Cardiac muscle cell (in vitro differentiated cells and primary cell): Measurements from ENCODE around the gene ZNF302. TPM values are rescaled to one million over a fixed set of nuclear protein-coding genes. Genes with fewer than 3 reads are reported as not detected.
A peak's percentile ranks its signal among the peaks of the same experiment; 100 is the strongest.
"Not testable (repeated sequence)": the region's sequence is repeated elsewhere in the genome, so short reads cannot be mapped to it uniquely, and the experiment has no call there.

Source experiments
- DNase-seq, 2 donors: peaks; one replicate each; pipeline versions ENCODE4 v3.0.0 to v3.0.0-alpha.2; 2010 to 2017; ENCODE audit warnings: low read depth in 1 of 2, low spot score in 1 of 2
- H3K27ac ChIP-seq: fragments of 200-600 bp; sonication (generic); 2 replicates; pipeline ENCODE4 v1.5.1; 2016
- H3K27me3 ChIP-seq: fragments of 200-600 bp; sonication (generic); 2 replicates; pipeline ENCODE4 v1.6.0; 2016; ENCODE audit warnings: control low read depth
- H3K36me3 ChIP-seq: fragments of 200-600 bp; sonication (generic); 2 replicates; pipeline ENCODE4 v1.5.1; 2016; ENCODE audit warnings: control low read depth
- H3K4me1 ChIP-seq: fragments of 200-600 bp; sonication (generic); 2 replicates; pipeline ENCODE4 v1.8.1; 2017; ENCODE audit warnings: low read depth, mild to moderate bottlenecking, mixed run types
- H3K4me3 ChIP-seq: fragments of 200-600 bp; sonication (generic); 2 replicates; pipeline ENCODE4 v1.5.1; 2016; ENCODE audit warnings: mild to moderate bottlenecking
- H3K9me3 ChIP-seq: fragments of 200-600 bp; sonication (generic); 2 replicates; pipeline ENCODE4 v1.5.1; 2017; ENCODE audit warnings: low read depth, mild to moderate bottlenecking, control low read depth
- CTCF ChIP-seq: IDR thresholded peaks from 2 replicates; pipeline ENCODE4 v1.5.1; 2012; ENCODE audit warnings: low read depth, mild to moderate bottlenecking, low read length
- polyA plus RNA-seq: library from polyadenylated mRNA; unstranded; fragments of >200 nt; fragmentation: Nextera tagmentation; extraction: Ambion mirVana; gene quantifications from 2 replicates; pipeline ENCODE4 v1.2.1, GENCODE V29; 2016
- total RNA-seq: library from RNA; depleted of rRNA; stranded (reverse); fragments of >200 nt; gene quantifications from 2 replicates; pipeline ENCODE4 v1.2.3, GENCODE V29; 2016

ZNF302 gene
- total and polyA plus RNA-seq, 2 experiments from 2014 or later: 59.1 to 60.6 TPM

- Histone ChIP-seq H3K27ac (no peak overlapping the region), H3K4me1 (no peaks in the 10 kb centered on the region), H3K4me3 (no peak overlapping the region), H3K9me3 (no peaks in the 10 kb centered on the region), H3K36me3 (no peaks in the 10 kb centered on the region), H3K27me3 (no peaks in the 10 kb centered on the region)
- DNase-seq: peak in 1 of 2 donors; percentile 17
- TF ChIP-seq CTCF: no peak
Observed at GRCh38 chr19:34667349-34668076, 10.0 kb upstream of the ZNF302 start.

- DNase-seq, H3K4me3 ChIP-seq, H3K9me3 ChIP-seq, H3K4me1 ChIP-seq, H3K36me3 ChIP-seq, H3K27me3 ChIP-seq, H3K27ac ChIP-seq: not testable (repeated sequence)
Observed at GRCh38 chr19:34668077-34668689, 9.3 kb upstream of the ZNF302 start.

- H3K4me1 ChIP-seq, DNase-seq, H3K27me3 ChIP-seq, H3K4me3 ChIP-seq, H3K9me3 ChIP-seq, H3K27ac ChIP-seq, H3K36me3 ChIP-seq: not testable (repeated sequence)
Observed at GRCh38 chr19:34668690-34669089, 8.8 kb upstream of the ZNF302 start.

DNA sequence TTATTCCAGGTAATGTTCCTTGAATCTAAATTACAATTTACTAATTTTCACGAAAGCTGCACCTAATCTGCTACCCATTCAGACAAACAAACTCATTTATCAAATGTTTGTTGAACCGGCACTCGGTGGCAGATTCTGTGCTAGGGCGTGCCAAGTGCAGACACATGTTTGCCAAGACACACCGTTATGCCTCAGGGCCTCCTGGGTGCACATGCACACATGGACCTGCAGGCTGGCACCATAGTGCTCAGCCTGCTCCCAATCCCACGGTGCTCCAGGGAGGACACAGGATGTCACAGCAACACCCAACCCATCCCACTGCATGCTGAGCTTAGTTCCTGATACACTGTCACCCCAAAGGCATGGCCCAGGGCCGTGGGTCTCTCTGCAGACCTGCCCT is 8.2 kb upstream of the ZNF302 start:
- Histone ChIP-seq H3K4me3 (no peak overlapping the region), H3K4me1 (no peaks in the 10 kb centered on the region), H3K9me3 (no peaks in the 10 kb centered on the region), H3K27me3 (no peaks in the 10 kb centered on the region), H3K36me3 (no peaks in the 10 kb centered on the region), H3K27ac (no peak overlapping the region)
- DNase-seq: no peak
- no peak for TF ChIP-seq CTCF

DNA sequence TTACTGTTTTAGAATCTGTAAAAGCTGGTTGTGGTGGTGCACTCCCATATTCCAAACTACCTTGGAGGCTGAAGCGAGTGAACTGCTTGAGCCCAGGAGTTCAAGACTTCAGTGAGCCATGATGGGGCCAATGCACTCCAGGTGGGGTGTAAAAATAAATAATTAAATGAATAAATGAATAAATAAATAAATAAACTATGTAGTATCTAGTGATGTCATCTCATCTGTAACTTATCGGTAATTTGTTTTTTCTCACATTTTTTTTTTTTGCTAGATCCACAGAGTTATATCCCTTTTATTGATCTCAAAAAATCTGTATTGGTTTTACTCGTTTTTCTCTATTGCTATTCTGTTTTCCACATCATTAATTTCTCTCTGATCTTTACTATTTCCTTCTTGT is 5.5 kb upstream of the ZNF302 start:
- Histone ChIP-seq H3K36me3 (no peaks in the 10 kb centered on the region), H3K4me1 (no peaks in the 10 kb centered on the region), H3K27me3 (no peaks in the 10 kb centered on the region), H3K27ac (no peak overlapping the region), H3K9me3 (no peaks in the 10 kb centered on the region), H3K4me3 (no peak overlapping the region)
- TF ChIP-seq CTCF: no peak
- DNase-seq: no peak

- TF ChIP-seq CTCF: no peak
- no peaks in the 10 kb centered on the region for H3K9me3 ChIP-seq
- no peaks in the 10 kb centered on the region for H3K4me1 ChIP-seq
- H3K27ac ChIP-seq: no peak overlapping the region
- DNase-seq: no peak
- H3K27me3 ChIP-seq: no peaks in the 10 kb centered on the region
- H3K4me3 ChIP-seq: no peak overlapping the region
- H3K36me3 ChIP-seq: no peaks in the 10 kb centered on the region
Observed at GRCh38 chr19:34673590-34673989, 3.9 kb upstream of the ZNF302 start.
